SK-N-SH treated with all-trans-retinoic acid at 6 μM for 48 hours (cell line): ENCODE data around the gene PLEKHN1.
"Not testable (repeated sequence)": the region's sequence is repeated elsewhere in the genome, so short reads cannot be mapped to it uniquely, and the experiment has no call there.

ENCODE experiments used
- ATAC-seq: fragments of 200-7000 bp; cut with Tn5 transposase; 3 replicates; pipeline ENCODE4 v1.9.1; 2020; ENCODE audit warnings: mild to moderate bottlenecking, moderate library complexity
- ARNTL ChIP-seq: fragments of 450-650 bp; formaldehyde crosslinking; IDR thresholded peaks from 2 replicates; pipeline ENCODE4 v1.5.0; 2020; ENCODE audit warnings: low read depth, mild to moderate bottlenecking, moderate library complexity, borderline replicate concordance
- BACH2 ChIP-seq: fragments of 250-450 bp; sonication (Bioruptor Pico); IDR thresholded peaks from 2 replicates; pipeline ENCODE4 v1.9.0; 2021; ENCODE audit warnings: mild to moderate bottlenecking, borderline replicate concordance
- CSDC2 ChIP-seq: fragments of 250-450 bp; sonication (Bioruptor Pico); IDR thresholded peaks from 2 replicates; pipeline ENCODE4 v1.5.0; 2020; ENCODE audit warnings: mild to moderate bottlenecking, moderate library complexity
- ESRRG ChIP-seq: fragments of 250-450 bp; sonication (Bioruptor Pico); IDR thresholded peaks from 2 replicates; pipeline ENCODE4 v1.6.1; 2021; ENCODE audit warnings: mild to moderate bottlenecking
- GLIS3 ChIP-seq: fragments of 250-450 bp; sonication (Bioruptor Pico); IDR thresholded peaks from 2 replicates; pipeline ENCODE4 v1.5.0; 2020; ENCODE audit warnings: mild to moderate bottlenecking, moderate library complexity
- OSR1 ChIP-seq: fragments of 250-450 bp; sonication (Bioruptor Pico); IDR thresholded peaks from 2 replicates; pipeline ENCODE4 v1.8.0; 2022; ENCODE audit warnings: moderate library complexity, mild to moderate bottlenecking, inconsistent platforms
- PPARA ChIP-seq: fragments of 250-450 bp; sonication (Bioruptor Pico); IDR thresholded peaks from 2 replicates; pipeline ENCODE4 v1.5.0; 2020; ENCODE audit warnings: mild to moderate bottlenecking, borderline replicate concordance
- RARB ChIP-seq: fragments of 250-450 bp; sonication (Bioruptor Pico); IDR thresholded peaks from 2 replicates; pipeline ENCODE4 v1.8.0; 2021; ENCODE audit warnings: mild to moderate bottlenecking, moderate library complexity
- ZC3H10 ChIP-seq: fragments of 250-450 bp; sonication (Bioruptor Pico); IDR thresholded peaks from 2 replicates; pipeline ENCODE4 v1.5.1; 2021; ENCODE audit warnings: mild to moderate bottlenecking, moderate library complexity
- ZFP3 ChIP-seq: fragments of 250-450 bp; sonication (Bioruptor Pico); IDR thresholded peaks from 2 replicates; pipeline ENCODE4 v1.5.0; 2020; ENCODE audit warnings: mild to moderate bottlenecking, moderate library complexity
- ZNF565 ChIP-seq: fragments of 450-650 bp; formaldehyde crosslinking; conservative IDR thresholded peaks from 2 replicates; pipeline ENCODE4 v1.5.0; 2020; ENCODE audit warnings: low read depth, mild to moderate bottlenecking, moderate library complexity
- ZNF70 ChIP-seq: fragments of 450-650 bp; formaldehyde crosslinking; IDR thresholded peaks from 2 replicates; pipeline ENCODE4 v1.5.0; 2020; ENCODE audit warnings: mild to moderate bottlenecking, moderate library complexity
- ZNF8 ChIP-seq: fragments of 450-650 bp; formaldehyde crosslinking; IDR thresholded peaks from 2 replicates; pipeline ENCODE4 v1.5.0; 2020; ENCODE audit warnings: mild to moderate bottlenecking, moderate library complexity
- TF ChIP-seq, protein P1 (sequence below): fragments of 250-450 bp; sonication (Bioruptor Pico); IDR thresholded peaks from 2 replicates; pipeline ENCODE4 v1.8.0; 2020; ENCODE audit warnings: mild to moderate bottlenecking, moderate library complexity, borderline replicate concordance
- TF ChIP-seq, protein P2 (sequence below): fragments of 250-450 bp; sonication (Bioruptor Pico); IDR thresholded peaks from 2 replicates; pipeline ENCODE4 v1.5.1; 2020; ENCODE audit warnings: low read depth, mild to moderate bottlenecking, moderate library complexity
- TF ChIP-seq, protein P3 (sequence below): fragments of 250-450 bp; sonication (Bioruptor Pico); IDR thresholded peaks from 2 replicates; pipeline ENCODE4 v1.8.0; 2021; ENCODE audit warnings: low read depth, mild to moderate bottlenecking, moderate library complexity, borderline replicate concordance
- TF ChIP-seq, protein P4 (sequence below): fragments of 250-450 bp; sonication (Bioruptor Pico); IDR thresholded peaks from 2 replicates; pipeline ENCODE4 v1.5.0; 2020; ENCODE audit warnings: mild to moderate bottlenecking, moderate library complexity

The PLEKHN1 gene

DNA sequence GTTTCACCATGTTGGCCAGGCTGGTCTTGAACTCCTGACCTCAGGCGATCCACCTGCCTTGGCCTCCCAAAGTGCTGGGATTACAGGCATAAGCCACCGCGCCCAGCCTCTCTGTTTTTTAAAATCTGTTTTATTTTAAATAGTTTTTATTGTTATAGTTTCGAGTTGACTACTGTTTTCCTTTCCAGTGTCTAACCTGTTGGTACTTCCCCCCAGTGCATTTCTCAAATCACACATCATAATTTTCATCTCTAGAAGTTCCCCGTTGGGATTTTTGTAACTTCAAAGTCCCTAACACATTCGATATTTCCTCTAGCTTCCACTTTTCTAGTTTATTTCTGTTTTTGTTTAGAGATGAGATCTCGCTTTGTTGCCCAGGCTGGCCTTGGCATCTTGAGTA lies 26.1 kb downstream of the PLEKHN1 start:
- ATAC-seq, result no peak
- TF ChIP-seq GLIS3 (CRISPR knock-in tag), result no peak

DNA sequence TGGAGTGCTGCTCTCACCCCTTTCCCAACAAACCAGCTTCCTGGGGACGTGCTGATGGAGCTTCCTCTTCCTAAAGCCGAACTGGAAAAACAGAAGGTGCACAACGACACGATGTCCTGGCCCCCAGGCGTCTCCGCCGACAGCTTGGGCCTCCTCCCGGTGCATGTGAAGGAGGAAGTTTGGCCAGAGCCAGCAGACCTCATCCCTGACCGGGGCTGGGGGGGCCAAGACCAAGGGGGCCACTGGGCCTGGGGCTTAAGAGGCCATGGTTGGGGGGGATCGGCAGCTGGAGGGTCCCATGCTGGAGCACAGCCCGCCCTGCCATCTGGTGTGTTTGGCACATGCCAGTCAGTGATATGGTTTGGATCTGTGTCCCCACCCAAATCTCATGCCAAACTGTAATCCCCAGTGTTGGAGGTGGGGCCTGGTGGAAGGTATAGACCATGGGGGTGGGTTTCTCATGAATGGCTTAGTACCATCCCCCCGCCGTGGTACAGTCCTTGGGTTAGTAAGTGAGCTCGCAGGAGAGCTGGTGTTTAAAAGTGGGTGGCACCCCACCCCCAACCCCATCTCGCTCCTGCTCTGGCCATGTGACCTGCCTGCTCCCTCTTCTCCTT lies 27.2 kb downstream of the PLEKHN1 start:
- ATAC-seq, result no peak
- TF ChIP-seq, protein P1, sequence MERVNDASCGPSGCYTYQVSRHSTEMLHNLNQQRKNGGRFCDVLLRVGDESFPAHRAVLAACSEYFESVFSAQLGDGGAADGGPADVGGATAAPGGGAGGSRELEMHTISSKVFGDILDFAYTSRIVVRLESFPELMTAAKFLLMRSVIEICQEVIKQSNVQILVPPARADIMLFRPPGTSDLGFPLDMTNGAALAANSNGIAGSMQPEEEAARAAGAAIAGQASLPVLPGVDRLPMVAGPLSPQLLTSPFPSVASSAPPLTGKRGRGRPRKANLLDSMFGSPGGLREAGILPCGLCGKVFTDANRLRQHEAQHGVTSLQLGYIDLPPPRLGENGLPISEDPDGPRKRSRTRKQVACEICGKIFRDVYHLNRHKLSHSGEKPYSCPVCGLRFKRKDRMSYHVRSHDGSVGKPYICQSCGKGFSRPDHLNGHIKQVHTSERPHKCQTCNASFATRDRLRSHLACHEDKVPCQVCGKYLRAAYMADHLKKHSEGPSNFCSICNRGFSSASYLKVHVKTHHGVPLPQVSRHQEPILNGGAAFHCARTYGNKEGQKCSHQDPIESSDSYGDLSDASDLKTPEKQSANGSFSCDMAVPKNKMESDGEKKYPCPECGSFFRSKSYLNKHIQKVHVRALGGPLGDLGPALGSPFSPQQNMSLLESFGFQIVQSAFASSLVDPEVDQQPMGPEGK (CRISPR knock-in tag), result no peak
- TF ChIP-seq, protein P2, sequence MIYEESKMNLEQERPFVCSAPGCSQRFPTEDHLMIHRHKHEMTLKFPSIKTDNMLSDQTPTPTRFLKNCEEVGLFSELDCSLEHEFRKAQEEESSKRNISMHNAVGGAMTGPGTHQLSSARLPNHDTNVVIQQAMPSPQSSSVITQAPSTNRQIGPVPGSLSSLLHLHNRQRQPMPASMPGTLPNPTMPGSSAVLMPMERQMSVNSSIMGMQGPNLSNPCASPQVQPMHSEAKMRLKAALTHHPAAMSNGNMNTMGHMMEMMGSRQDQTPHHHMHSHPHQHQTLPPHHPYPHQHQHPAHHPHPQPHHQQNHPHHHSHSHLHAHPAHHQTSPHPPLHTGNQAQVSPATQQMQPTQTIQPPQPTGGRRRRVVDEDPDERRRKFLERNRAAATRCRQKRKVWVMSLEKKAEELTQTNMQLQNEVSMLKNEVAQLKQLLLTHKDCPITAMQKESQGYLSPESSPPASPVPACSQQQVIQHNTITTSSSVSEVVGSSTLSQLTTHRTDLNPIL, result no peak
- TF ChIP-seq ESRRG (CRISPR knock-in tag), result no peak
- no peak for TF ChIP-seq ZNF565 (CRISPR knock-in tag)
- no peak for TF ChIP-seq OSR1 (CRISPR knock-in tag)
- no peak for TF ChIP-seq CSDC2 (CRISPR knock-in tag)
- no peak for TF ChIP-seq RARB (CRISPR knock-in tag)
- no peak for TF ChIP-seq BACH2 (CRISPR knock-in tag)
- TF ChIP-seq GLIS3 (CRISPR knock-in tag), result no peak

DNA sequence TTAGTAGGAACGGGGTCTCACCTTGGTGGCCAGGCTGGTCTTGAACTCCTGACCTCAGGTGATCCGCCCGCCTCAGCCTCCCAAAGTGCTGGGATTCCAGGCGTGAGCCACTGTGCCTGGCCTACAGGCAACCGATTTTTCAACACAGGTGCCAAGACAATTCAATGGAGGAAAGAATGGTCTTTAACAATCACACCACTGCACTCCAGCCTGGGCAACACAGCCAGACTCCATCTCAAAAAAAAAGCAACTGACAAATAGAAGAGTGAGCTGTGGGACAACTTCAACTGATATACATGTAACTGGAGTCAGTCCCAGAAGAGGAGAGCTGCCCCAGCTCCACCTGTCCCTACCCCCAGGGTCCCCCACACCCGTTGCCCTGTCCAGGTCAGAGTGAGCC lies 28.3 kb downstream of the PLEKHN1 start:
- not testable (repeated sequence) for ATAC-seq

DNA sequence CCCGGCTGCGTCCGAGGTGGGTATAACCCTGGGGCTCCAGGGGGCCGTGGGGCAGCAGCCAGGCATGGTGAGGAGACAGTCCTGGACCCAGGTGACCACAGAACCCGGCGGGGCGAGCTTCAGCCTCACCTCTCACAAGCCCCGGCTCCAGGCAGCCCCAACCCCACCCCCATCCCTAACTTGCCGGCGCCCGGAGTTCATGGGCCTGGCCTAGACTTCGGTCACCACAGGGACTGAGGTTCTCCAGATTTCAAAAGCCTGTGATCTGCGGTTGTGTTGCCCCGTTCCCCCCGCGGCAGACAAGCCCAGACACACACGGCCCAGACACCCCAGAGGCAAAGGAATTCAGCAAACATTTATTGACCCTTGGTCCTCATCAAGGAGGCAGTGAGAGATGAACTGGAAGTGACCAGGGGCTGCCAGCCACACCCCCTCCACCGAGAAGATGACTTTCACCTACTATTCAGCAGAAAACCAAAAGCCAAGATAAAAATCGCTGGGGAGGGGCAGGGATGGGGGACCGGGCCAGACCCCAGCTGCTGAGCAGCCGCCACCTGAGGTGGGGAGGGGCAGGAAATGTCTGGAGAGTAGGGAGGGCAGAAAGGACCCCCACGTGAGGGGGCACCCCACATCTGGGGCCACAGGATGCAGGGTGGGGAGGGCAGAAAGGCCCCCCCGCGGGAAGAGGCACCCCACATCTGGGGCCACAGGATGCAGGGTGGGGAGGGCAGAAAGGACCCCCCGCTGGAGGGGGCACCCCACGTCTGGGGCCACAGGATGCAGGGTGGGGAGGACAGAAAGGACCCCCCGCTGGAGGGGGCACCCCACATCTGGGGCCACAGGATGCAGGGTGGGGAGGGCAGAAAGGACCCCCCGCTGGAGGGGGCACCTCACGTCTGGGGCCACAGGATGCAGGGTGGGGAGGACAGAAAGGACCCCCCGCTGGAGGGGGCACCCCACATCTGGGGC lies 29.7 kb downstream of the PLEKHN1 start:
- no peak for ATAC-seq
- no peak for TF ChIP-seq RARB (CRISPR knock-in tag)
- no peak for TF ChIP-seq ZNF8

DNA sequence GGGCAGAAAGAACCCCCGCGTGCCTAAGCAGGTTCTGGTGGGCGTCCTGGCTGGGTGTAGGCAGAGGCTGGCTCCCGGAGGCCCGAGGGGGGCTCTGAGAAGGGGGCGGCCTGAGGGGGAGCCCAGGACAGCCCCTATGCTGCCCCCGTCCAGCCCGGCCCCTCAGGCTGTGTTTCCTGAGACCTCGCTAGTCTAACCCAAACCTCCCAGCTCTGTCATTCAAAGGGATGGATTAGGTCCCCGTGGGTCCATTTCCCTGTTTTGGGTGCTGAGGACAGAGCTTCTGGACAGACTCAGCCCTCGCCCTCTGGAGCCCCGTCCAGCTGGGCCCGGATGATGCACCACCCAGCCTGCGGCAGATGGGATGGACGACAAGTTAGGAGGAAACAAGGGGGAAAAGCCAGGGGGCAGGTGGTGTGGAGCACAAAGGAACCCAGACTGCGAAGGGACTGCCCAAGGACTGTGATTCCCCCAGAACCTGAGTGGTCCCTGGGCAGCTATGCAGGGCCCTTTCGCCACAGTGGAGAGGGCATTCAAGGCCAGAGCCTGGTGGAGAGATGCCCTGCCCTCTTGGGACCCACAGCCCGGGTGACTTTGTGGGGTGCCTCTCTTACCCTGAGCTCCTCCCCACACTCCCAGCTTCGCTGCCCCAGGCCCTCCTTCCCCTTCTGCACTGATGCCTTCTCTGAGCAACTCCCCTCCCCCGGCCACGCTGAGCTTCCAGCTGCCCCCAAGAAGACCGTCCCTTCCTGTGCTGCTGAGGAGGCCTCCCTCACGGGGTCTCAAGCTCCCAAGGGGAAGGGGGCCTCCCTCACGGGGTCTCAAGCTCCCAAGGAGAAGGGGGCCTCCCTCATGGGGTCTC lies 30.8 kb downstream of the PLEKHN1 start:
- no peak for ATAC-seq
- TF ChIP-seq, protein P2, result no peak
- TF ChIP-seq, protein P3, sequence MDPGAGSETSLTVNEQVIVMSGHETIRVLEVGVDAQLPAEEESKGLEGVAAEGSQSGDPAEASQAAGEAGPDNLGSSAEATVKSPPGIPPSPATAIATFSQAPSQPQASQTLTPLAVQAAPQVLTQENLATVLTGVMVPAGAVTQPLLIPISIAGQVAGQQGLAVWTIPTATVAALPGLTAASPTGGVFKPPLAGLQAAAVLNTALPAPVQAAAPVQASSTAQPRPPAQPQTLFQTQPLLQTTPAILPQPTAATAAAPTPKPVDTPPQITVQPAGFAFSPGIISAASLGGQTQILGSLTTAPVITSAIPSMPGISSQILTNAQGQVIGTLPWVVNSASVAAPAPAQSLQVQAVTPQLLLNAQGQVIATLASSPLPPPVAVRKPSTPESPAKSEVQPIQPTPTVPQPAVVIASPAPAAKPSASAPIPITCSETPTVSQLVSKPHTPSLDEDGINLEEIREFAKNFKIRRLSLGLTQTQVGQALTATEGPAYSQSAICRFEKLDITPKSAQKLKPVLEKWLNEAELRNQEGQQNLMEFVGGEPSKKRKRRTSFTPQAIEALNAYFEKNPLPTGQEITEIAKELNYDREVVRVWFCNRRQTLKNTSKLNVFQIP (CRISPR knock-in tag), result no peak

DNA sequence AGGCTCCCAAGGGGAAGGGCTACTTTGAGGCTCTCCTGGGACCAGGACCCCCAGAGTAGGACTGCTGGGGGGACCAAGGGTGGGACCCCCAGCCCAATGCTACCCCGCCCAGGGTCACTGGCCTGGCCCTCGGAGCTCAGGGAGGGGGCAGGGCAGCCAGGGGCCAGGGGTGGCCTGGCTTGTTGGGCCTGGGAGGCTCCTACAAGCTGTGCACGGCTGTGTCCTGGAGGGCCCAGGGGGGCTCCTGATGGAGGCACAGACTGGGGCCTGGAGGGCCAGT lies 31.4 kb downstream of the PLEKHN1 start:
- no peak for ATAC-seq
- TF ChIP-seq, protein P4, sequence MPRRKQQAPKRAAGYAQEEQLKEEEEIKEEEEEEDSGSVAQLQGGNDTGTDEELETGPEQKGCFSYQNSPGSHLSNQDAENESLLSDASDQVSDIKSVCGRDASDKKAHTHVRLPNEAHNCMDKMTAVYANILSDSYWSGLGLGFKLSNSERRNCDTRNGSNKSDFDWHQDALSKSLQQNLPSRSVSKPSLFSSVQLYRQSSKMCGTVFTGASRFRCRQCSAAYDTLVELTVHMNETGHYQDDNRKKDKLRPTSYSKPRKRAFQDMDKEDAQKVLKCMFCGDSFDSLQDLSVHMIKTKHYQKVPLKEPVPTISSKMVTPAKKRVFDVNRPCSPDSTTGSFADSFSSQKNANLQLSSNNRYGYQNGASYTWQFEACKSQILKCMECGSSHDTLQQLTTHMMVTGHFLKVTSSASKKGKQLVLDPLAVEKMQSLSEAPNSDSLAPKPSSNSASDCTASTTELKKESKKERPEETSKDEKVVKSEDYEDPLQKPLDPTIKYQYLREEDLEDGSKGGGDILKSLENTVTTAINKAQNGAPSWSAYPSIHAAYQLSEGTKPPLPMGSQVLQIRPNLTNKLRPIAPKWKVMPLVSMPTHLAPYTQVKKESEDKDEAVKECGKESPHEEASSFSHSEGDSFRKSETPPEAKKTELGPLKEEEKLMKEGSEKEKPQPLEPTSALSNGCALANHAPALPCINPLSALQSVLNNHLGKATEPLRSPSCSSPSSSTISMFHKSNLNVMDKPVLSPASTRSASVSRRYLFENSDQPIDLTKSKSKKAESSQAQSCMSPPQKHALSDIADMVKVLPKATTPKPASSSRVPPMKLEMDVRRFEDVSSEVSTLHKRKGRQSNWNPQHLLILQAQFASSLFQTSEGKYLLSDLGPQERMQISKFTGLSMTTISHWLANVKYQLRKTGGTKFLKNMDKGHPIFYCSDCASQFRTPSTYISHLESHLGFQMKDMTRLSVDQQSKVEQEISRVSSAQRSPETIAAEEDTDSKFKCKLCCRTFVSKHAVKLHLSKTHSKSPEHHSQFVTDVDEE (CRISPR knock-in tag), result no peak
- TF ChIP-seq ZC3H10 (CRISPR knock-in tag) (no peak), ARNTL (CRISPR knock-in tag) (no peak), ZNF70 (CRISPR knock-in tag) (no peak), ZNF8 (no peak), RARB (CRISPR knock-in tag) (no peak), PPARA (CRISPR knock-in tag) (no peak), ZFP3 (CRISPR knock-in tag) (no peak)
- TF ChIP-seq, protein P3 (CRISPR knock-in tag), result no peak
- TF ChIP-seq, protein P1 (CRISPR knock-in tag), result no peak
